WTC11 (cell line): ENCODE measurements around the gene BCOR. TPM values are rescaled to one million over a fixed set of nuclear protein-coding genes. Genes with fewer than 3 reads are reported as not detected.

Experiments
- ATAC-seq: fragments of 200-7000 bp; cut with Tn5 transposase; 2 replicates; pipeline ENCODE4 v1.10.0; 2021; ENCODE audit warnings: mild to moderate bottlenecking, moderate library complexity
- CTCF ChIA-PET: fragments of 300-600 bp; sonication (Branson Sonifier 250); formaldehyde crosslinking; loops from one replicate; lab custom pipeline; 2021; ENCODE audit warnings: antibody characterized with exemption; lab: Charles Lee
- POLR2A ChIA-PET: fragments of 350-600 bp; sonication (Branson Sonifier 250); formaldehyde crosslinking; loops from one replicate; lab custom pipeline; 2021; ENCODE audit warnings: antibody characterized with exemption; lab: Charles Lee
- DNase-seq: peaks from one replicate; pipeline ENCODE4 v3.0.0; 2021; ENCODE audit warnings: low spot score
- H3K27ac Mint-ChIP-seq: 2 replicates; pipeline ENCODE4 v1.8.0; 2021; ENCODE audit warnings: mixed read lengths
- H3K27me3 Mint-ChIP-seq: 2 replicates; pipeline ENCODE4 v1.8.0; 2021; ENCODE audit warnings: low read depth, mild to moderate bottlenecking, moderate library complexity, mixed read lengths
- H3K36me3 Mint-ChIP-seq: 2 replicates; pipeline ENCODE4 v1.8.0; 2021; ENCODE audit warnings: mixed read lengths
- H3K4me1 Mint-ChIP-seq: 2 replicates; pipeline ENCODE4 v1.8.0; 2022; ENCODE audit warnings: mixed read lengths
- H3K4me3 Mint-ChIP-seq: 2 replicates; pipeline ENCODE4 v1.8.0; 2021; ENCODE audit warnings: mild to moderate bottlenecking, moderate library complexity, mixed read lengths
- H3K9me3 Mint-ChIP-seq: 2 replicates; pipeline ENCODE4 v1.8.0; 2021; ENCODE audit warnings: mixed read lengths
- ATF1 ChIP-seq: sonication (generic); formaldehyde crosslinking; IDR thresholded peaks from 2 replicates; pipeline ENCODE4 v1.8.1; 2023; ENCODE audit warnings: mild to moderate bottlenecking, moderate library complexity, missing genetic modification reagents
- ATF3 ChIP-seq: sonication (generic); formaldehyde crosslinking; conservative IDR thresholded peaks from 2 replicates; pipeline ENCODE4 v1.8.1; 2022; ENCODE audit warnings: mild to moderate bottlenecking, missing genetic modification reagents
- ATF6 ChIP-seq: sonication (generic); formaldehyde crosslinking; IDR thresholded peaks from 2 replicates; pipeline ENCODE4 v1.8.1; 2023; ENCODE audit warnings: mild to moderate bottlenecking, missing genetic modification reagents
- CBFB ChIP-seq: sonication (generic); formaldehyde crosslinking; IDR thresholded peaks from 2 replicates; pipeline ENCODE4 v1.8.1; 2022; ENCODE audit warnings: mild to moderate bottlenecking, low read depth, missing genetic modification reagents
- ELF4 ChIP-seq: sonication (generic); formaldehyde crosslinking; IDR thresholded peaks from 2 replicates; pipeline ENCODE4 v1.8.1; 2022; ENCODE audit warnings: low read depth, mild to moderate bottlenecking, moderate library complexity, missing genetic modification reagents
- FOXK1 ChIP-seq: sonication (generic); formaldehyde crosslinking; IDR thresholded peaks from 2 replicates; pipeline ENCODE4 v1.8.0; 2022; ENCODE audit warnings: mild to moderate bottlenecking, moderate library complexity, missing genetic modification reagents
- FOXP1 ChIP-seq: sonication (generic); formaldehyde crosslinking; IDR thresholded peaks from 2 replicates; pipeline ENCODE4 v1.8.0; 2022; ENCODE audit warnings: missing genetic modification reagents, mild to moderate bottlenecking, moderate library complexity, borderline replicate concordance
- GABPB1 ChIP-seq: sonication (generic); formaldehyde crosslinking; IDR thresholded peaks from 2 replicates; pipeline ENCODE4 v1.8.1; 2023; ENCODE audit warnings: mild to moderate bottlenecking, missing genetic modification reagents
- GTF2I ChIP-seq: fragments of 250-450 bp; sonication (Bioruptor Pico); conservative IDR thresholded peaks from 2 replicates; pipeline ENCODE4 v1.4.0; 2021; ENCODE audit warnings: mild to moderate bottlenecking
- JAZF1 ChIP-seq: fragments of 250-450 bp; sonication (Bioruptor Pico); IDR thresholded peaks from 2 replicates; pipeline ENCODE4 v1.9.0; 2021; ENCODE audit warnings: moderate library complexity, mild to moderate bottlenecking, inconsistent platforms
- JUN ChIP-seq: sonication (generic); formaldehyde crosslinking; IDR thresholded peaks from 2 replicates; pipeline ENCODE4 v1.8.0; 2023; ENCODE audit warnings: mild to moderate bottlenecking, missing genetic modification reagents
- MYBL2 ChIP-seq: sonication (generic); formaldehyde crosslinking; IDR thresholded peaks from 2 replicates; pipeline ENCODE4 v1.8.1; 2023; ENCODE audit warnings: mild to moderate bottlenecking, moderate library complexity, missing genetic modification reagents
- NR2C2 ChIP-seq: sonication (generic); formaldehyde crosslinking; IDR thresholded peaks from 2 replicates; pipeline ENCODE4 v1.8.0; 2022; ENCODE audit warnings: mild to moderate bottlenecking, missing genetic modification reagents
- PREB ChIP-seq: sonication (generic); formaldehyde crosslinking; IDR thresholded peaks from 2 replicates; pipeline ENCODE4 v1.8.1; 2022; ENCODE audit warnings: mild to moderate bottlenecking, missing genetic modification reagents, moderate library complexity, borderline replicate concordance
- PRRX2 ChIP-seq: fragments of 250-450 bp; sonication (Bioruptor Pico); IDR thresholded peaks from 2 replicates; pipeline ENCODE4 v1.8.0; 2021; ENCODE audit warnings: mild to moderate bottlenecking
- RELA ChIP-seq: sonication (generic); formaldehyde crosslinking; IDR thresholded peaks from 2 replicates; pipeline ENCODE4 v1.8.1; 2022; ENCODE audit warnings: missing genetic modification reagents, mild to moderate bottlenecking, borderline replicate concordance
- RORB ChIP-seq: fragments of 250-450 bp; sonication (Bioruptor Pico); IDR thresholded peaks from 2 replicates; pipeline ENCODE4 v1.9.0; 2021; ENCODE audit warnings: mild to moderate bottlenecking
- STAT6 ChIP-seq: sonication (generic); formaldehyde crosslinking; conservative IDR thresholded peaks from 2 replicates; pipeline ENCODE4 v1.8.1; 2023; ENCODE audit warnings: mild to moderate bottlenecking, low read depth, missing genetic modification reagents, moderate library complexity
- TCF7 ChIP-seq: sonication (generic); formaldehyde crosslinking; IDR thresholded peaks from 2 replicates; pipeline ENCODE4 v1.8.0; 2022; ENCODE audit warnings: mild to moderate bottlenecking, low read depth, missing genetic modification reagents, moderate library complexity
- TP53 ChIP-seq: sonication (generic); formaldehyde crosslinking; IDR thresholded peaks from 2 replicates; pipeline ENCODE4 v1.8.1; 2023; ENCODE audit warnings: mild to moderate bottlenecking, missing genetic modification reagents
- ZBTB21 ChIP-seq: sonication (generic); formaldehyde crosslinking; IDR thresholded peaks from 2 replicates; pipeline ENCODE4 v1.8.1; 2023; ENCODE audit warnings: mild to moderate bottlenecking, missing genetic modification reagents, borderline replicate concordance
- ZNF138 ChIP-seq: sonication (generic); formaldehyde crosslinking; conservative IDR thresholded peaks from 2 replicates; pipeline ENCODE4 v1.8.1; 2022; ENCODE audit warnings: mild to moderate bottlenecking, moderate library complexity, missing genetic modification reagents
- ZSCAN18 ChIP-seq: fragments of 250-450 bp; sonication (Bioruptor Pico); IDR thresholded peaks from 2 replicates; pipeline ENCODE4 v2.1.2; 2022; ENCODE audit warnings: mild to moderate bottlenecking, moderate library complexity
- total RNA-seq: library from RNA; stranded (reverse); gene quantifications from 3 replicates; pipeline ENCODE4 v1.2.3, GENCODE V29; 2021

The BCOR gene
- total RNA-seq, 1 experiment from 2014 or later, result 44.5 TPM

- no peak overlapping the region for H3K27ac Mint-ChIP-seq
- peaks cover 14% of the 10 kb centered on the region for H3K27me3 Mint-ChIP-seq
- peaks cover 15% of the 10 kb centered on the region for H3K4me1 Mint-ChIP-seq
- H3K9me3 Mint-ChIP-seq, result no peaks in the 10 kb centered on the region
- H3K4me3 Mint-ChIP-seq, result no peak overlapping the region
- H3K36me3 Mint-ChIP-seq, result 0 out of 2 replicates have a peak, but pooled peaks cover 3% of the 10 kb centered on the region
- ChIA-PET CTCF (no interaction called here), POLR2A (no interaction called here)
- TF ChIP-seq TCF7 (CRISPR knock-in tag) (no peak), RORB (CRISPR knock-in tag) (no peak), RELA (CRISPR knock-in tag) (no peak), CBFB (CRISPR knock-in tag) (no peak), ZNF138 (CRISPR knock-in tag) (no peak), JUN (CRISPR knock-in tag) (no peak), PREB (CRISPR knock-in tag) (no peak), ZBTB21 (CRISPR knock-in tag) (no peak)
- no peak for ATAC-seq
- no peak for DNase-seq
These were observed 78.2 kb downstream of the BCOR start for GRCh38 chrX:40019541-40019940.

- Mint-ChIP-seq H3K4me3 (no peak overlapping the region), H3K27me3 (peaks cover 17% of the 10 kb centered on the region), H3K4me1 (peaks cover 15% of the 10 kb centered on the region), H3K9me3 (no peaks in the 10 kb centered on the region), H3K27ac (no peak overlapping the region), H3K36me3 (0 out of 2 replicates have a peak, but pooled peaks cover 3% of the 10 kb centered on the region)
- ATAC-seq (no peak), DNase-seq (no peak)
- no peak for TF ChIP-seq ATF6 (CRISPR knock-in tag)
- no peak for TF ChIP-seq FOXK1 (CRISPR knock-in tag)
- no peak for TF ChIP-seq JAZF1 (CRISPR knock-in tag)
- no peak for TF ChIP-seq MYBL2 (CRISPR knock-in tag)
- TF ChIP-seq TP53 (CRISPR knock-in tag), result no peak
- no peak for TF ChIP-seq ATF3 (CRISPR knock-in tag)
- CTCF ChIA-PET, result no interaction called here
- POLR2A ChIA-PET, result no interaction called here
These were observed 79.7 kb downstream of the BCOR start for GRCh38 chrX:40018041-40018440.

- H3K27me3 Mint-ChIP-seq, result peaks cover 30% of the 10 kb centered on the region
- ChIA-PET CTCF (no interaction called here), POLR2A (no interaction called here)
- 0 out of 2 replicates have a peak, but pooled peaks cover 3% of the 10 kb centered on the region for H3K36me3 Mint-ChIP-seq
- peaks cover 16% of the 10 kb centered on the region for H3K4me1 Mint-ChIP-seq
- no peak overlapping the region for H3K27ac Mint-ChIP-seq
- DNase-seq (no peak), ATAC-seq (no peak)
- H3K4me3 Mint-ChIP-seq, result no peak overlapping the region
- no peaks in the 10 kb centered on the region for H3K9me3 Mint-ChIP-seq
- TF ChIP-seq GTF2I, result no peak
- TF ChIP-seq ATF1 (CRISPR knock-in tag), result no peak
- TF ChIP-seq NR2C2, result no peak
- TF ChIP-seq TCF7 (CRISPR knock-in tag), result no peak
- no peak for TF ChIP-seq ATF3 (CRISPR knock-in tag)
- no peak for TF ChIP-seq GABPB1 (CRISPR knock-in tag)
- no peak for TF ChIP-seq STAT6 (CRISPR knock-in tag)
- no peak for TF ChIP-seq FOXP1 (CRISPR knock-in tag)
- TF ChIP-seq ZSCAN18 (CRISPR knock-in tag), result no peak
- no peak for TF ChIP-seq PREB (CRISPR knock-in tag)
- no peak for TF ChIP-seq ELF4 (CRISPR knock-in tag)
- TF ChIP-seq PRRX2 (CRISPR knock-in tag), result no peak
These were observed 81.0 kb downstream of the BCOR start for GRCh38 chrX:40016749-40017148.
